IMR-90 (cell line): Measurements from ENCODE around the gene HNRNPA3. TPM values are rescaled to one million over a fixed set of nuclear protein-coding genes. Genes with fewer than 3 reads are reported as not detected.

Source experiments
- ATAC-seq: fragments of 200-7000 bp; cut with Tn5 transposase; 2 replicates; pipeline ENCODE4 v1.9.1; 2020; ENCODE audit warnings: low read depth, mild to moderate bottlenecking, moderate library complexity
- BruUV-seq: library from RNA; stranded (reverse); fragments of 400-500 nt; replicated peaks from 2 replicates; lab custom pipeline; 2021; lab: Mats Ljungman, UMichigan
- CTCF ChIA-PET: fragments of 300-600 bp; formaldehyde crosslinking; extraction: SDS; loops from one replicate; lab custom pipeline; 2021; ENCODE audit warnings: antibody characterized with exemption; lab: Yijun Ruan, JAX
- POLR2A ChIA-PET: fragments of 300-600 bp; sonication (Branson Sonifier 250); formaldehyde crosslinking; loops from one replicate; lab custom pipeline; 2022; ENCODE audit warnings: antibody characterized with exemption; ENCODE audit not compliant: unreplicated experiment; lab: Charles Lee
- DNase-seq: peaks from one replicate; pipeline ENCODE4 v3.0.0; 2013
- H2AFZ ChIP-seq: replicated peaks from 2 replicates; pipeline ENCODE3; 2013; ENCODE audit warnings: low read length, mild to moderate bottlenecking; ENCODE audit not compliant: poor library complexity
- H2AK5ac ChIP-seq: 2 replicates; pipeline ENCODE4 v1.6.1; 2013; ENCODE audit warnings: low read depth, low read length, inconsistent platforms
- H2AK9ac ChIP-seq: replicated peaks from 2 replicates; pipeline ENCODE3; 2013; ENCODE audit warnings: mild to moderate bottlenecking, low read depth, low read length, moderate library complexity; ENCODE audit not compliant: poor library complexity
- H2BK120ac ChIP-seq: 2 replicates; pipeline ENCODE4 v1.6.1; 2013; ENCODE audit warnings: low read depth, low read length, inconsistent platforms
- H2BK15ac ChIP-seq: 3 replicates; pipeline ENCODE4 v1.6.1; 2013; ENCODE audit warnings: low read depth, low read length, inconsistent platforms
- H2BK20ac ChIP-seq: 2 replicates; pipeline ENCODE4 v1.6.1; 2013; ENCODE audit warnings: low read depth, mild to moderate bottlenecking, inconsistent platforms, low read length, moderate library complexity
- H2BK5ac ChIP-seq: 2 replicates; pipeline ENCODE4 v1.6.1; 2013; ENCODE audit warnings: mild to moderate bottlenecking, low read depth, low read length, inconsistent platforms; ENCODE audit not compliant: poor library complexity, severe bottlenecking
- H3K14ac ChIP-seq: replicated peaks from 2 replicates; pipeline ENCODE4 v1.6.1; 2013; ENCODE audit warnings: low read depth, low read length, inconsistent platforms
- H3K18ac ChIP-seq: 2 replicates; pipeline ENCODE4 v1.6.1; 2013; ENCODE audit warnings: low read depth, low read length, control low read depth
- H3K23ac ChIP-seq: 2 replicates; pipeline ENCODE4 v1.6.1; 2013; ENCODE audit warnings: low read depth, low read length, inconsistent platforms
- H3K27ac ChIP-seq: 2 replicates; pipeline ENCODE4 v1.5.1; 2013; ENCODE audit warnings: mild to moderate bottlenecking, control low read depth, low read length; ENCODE audit not compliant: insufficient read depth
- H3K27me3 ChIP-seq: 2 replicates; pipeline ENCODE4 v1.6.1; 2013; ENCODE audit warnings: low read length; ENCODE audit not compliant: control insufficient read depth, insufficient read depth
- H3K36me3 ChIP-seq: 2 replicates; pipeline ENCODE4 v1.6.1; 2013; ENCODE audit warnings: low read length, mixed read lengths; ENCODE audit not compliant: control insufficient read depth, insufficient read depth
- H3K4ac ChIP-seq: 2 replicates; pipeline ENCODE4 v1.6.1; 2013; ENCODE audit warnings: low read depth, low read length, inconsistent platforms
- H3K4me1 ChIP-seq: 2 replicates; pipeline ENCODE4 v1.6.1; 2013; ENCODE audit warnings: low read length, mixed read lengths; ENCODE audit not compliant: control insufficient read depth, insufficient read depth
- H3K4me2 ChIP-seq: 2 replicates; pipeline ENCODE4 v1.6.1; 2013; ENCODE audit warnings: low read depth, mild to moderate bottlenecking, control low read depth, low read length, moderate library complexity
- H3K4me3 ChIP-seq: 2 replicates; pipeline ENCODE4 v1.5.1; 2013; ENCODE audit warnings: low read depth, mild to moderate bottlenecking, control low read depth, low read length, moderate library complexity; ENCODE audit not compliant: insufficient read depth
- H3K56ac ChIP-seq: 2 replicates; pipeline ENCODE4 v1.6.1; 2013; ENCODE audit warnings: low read length, inconsistent platforms; ENCODE audit not compliant: insufficient read depth; ENCODE audit errors: extremely low read depth
- H3K79me1 ChIP-seq, 2 experiments: 2 replicates each; pipeline ENCODE4 v1.6.1; 2013; ENCODE audit warnings: low read length in 2 of 2, inconsistent platforms in 1 of 2, low read depth in 1 of 2
- H3K9ac ChIP-seq: 2 replicates; pipeline ENCODE4 v1.6.1; 2013; ENCODE audit warnings: low read depth, low read length, control low read depth
- H3K9me1 ChIP-seq: 2 replicates; pipeline ENCODE4 v1.6.1; 2013; ENCODE audit warnings: low read length, inconsistent platforms; ENCODE audit not compliant: insufficient read depth
- H3K9me3 ChIP-seq: 2 replicates; pipeline ENCODE4 v1.6.1; 2013; ENCODE audit warnings: low read length; ENCODE audit not compliant: control insufficient read depth, insufficient read depth
- H4K20me1 ChIP-seq: 2 replicates; pipeline ENCODE4 v1.6.1; 2013; ENCODE audit warnings: low read length, inconsistent platforms; ENCODE audit not compliant: insufficient read depth
- H4K5ac ChIP-seq: 2 replicates; pipeline ENCODE4 v1.6.1; 2013; ENCODE audit warnings: mild to moderate bottlenecking, low read depth, low read length, control low read depth
- H4K8ac ChIP-seq, 2 experiments: 2 replicates each; pipeline ENCODE4 v1.6.1; 2013; ENCODE audit warnings: low read depth in 2 of 2, low read length in 2 of 2, control low read depth in 1 of 2, inconsistent platforms in 1 of 2
- H4K91ac ChIP-seq: 2 replicates; pipeline ENCODE4 v1.6.1; 2013; ENCODE audit warnings: low read depth, low read length, inconsistent platforms; ENCODE audit not compliant: insufficient read depth
- BHLHE40 ChIP-seq: fragments of 150-350 bp; IDR thresholded peaks from 2 replicates; pipeline ENCODE4 v1.6.1; 2016; ENCODE audit warnings: mild to moderate bottlenecking, low read depth, low read length
- CEBPB ChIP-seq: IDR thresholded peaks from 2 replicates; pipeline ENCODE4 v1.6.1; 2012; ENCODE audit warnings: low read depth, low read length, improper control_type of control experiment
- CHD1 ChIP-seq: IDR thresholded peaks from 2 replicates; pipeline ENCODE4 v1.6.1; 2012; ENCODE audit warnings: low read depth, low read length, improper control_type of control experiment
- FOS ChIP-seq: fragments of 150-350 bp; IDR thresholded peaks from 2 replicates; pipeline ENCODE4 v1.6.1; 2016; ENCODE audit warnings: low read depth, low read length
- MAFK ChIP-seq: IDR thresholded peaks from 2 replicates; pipeline ENCODE4 v1.6.1; 2012; ENCODE audit warnings: low read depth, low read length, improper control_type of control experiment
- MAZ ChIP-seq: IDR thresholded peaks from 2 replicates; pipeline ENCODE4 v1.6.1; 2012; ENCODE audit warnings: low read depth, mild to moderate bottlenecking, low read length, improper control_type of control experiment, moderate library complexity, borderline replicate concordance
- MXI1 ChIP-seq: IDR thresholded peaks from 2 replicates; pipeline ENCODE4 v1.6.1; 2012; ENCODE audit warnings: low read depth, mild to moderate bottlenecking, low read length, moderate library complexity, borderline replicate concordance
- NFE2L2 ChIP-seq: fragments of 150-350 bp; IDR thresholded peaks from 2 replicates; pipeline ENCODE4 v1.6.1; 2016; ENCODE audit warnings: low read depth, mild to moderate bottlenecking, low read length
- POLR2A ChIP-seq: IDR thresholded peaks from 2 replicates; pipeline ENCODE4 v1.6.1; 2012; ENCODE audit warnings: mild to moderate bottlenecking, low read depth, low read length
- RAD21 ChIP-seq: IDR thresholded peaks from 2 replicates; pipeline ENCODE4 v1.6.1; 2012; ENCODE audit warnings: low read length, improper control_type of control experiment
- RCOR1 ChIP-seq: IDR thresholded peaks from 2 replicates; pipeline ENCODE4 v1.6.1; 2012; ENCODE audit warnings: mild to moderate bottlenecking, low read length, improper control_type of control experiment; ENCODE audit not compliant: insufficient replicate concordance
- RFX5 ChIP-seq: IDR thresholded peaks from 2 replicates; pipeline ENCODE4 v1.8.0; 2012; ENCODE audit warnings: low read depth, mild to moderate bottlenecking, low read length, moderate library complexity
- SMC3 ChIP-seq: fragments of 150-350 bp; IDR thresholded peaks from 2 replicates; pipeline ENCODE4 v1.6.1; 2016; ENCODE audit warnings: low read depth, mild to moderate bottlenecking, antibody characterized with exemption, low read length, moderate library complexity
- WGBS, 2 experiments: methylation state at CpG; one replicate each; pipeline versions ENCODE4 v1.1.5 to v1.1.7; 2013; ENCODE audit warnings: missing lambda C conversion rate in 2 of 2; ENCODE audit not compliant: insufficient read length in 1 of 2; ENCODE audit errors: extremely low coverage in 2 of 2; 5-methylcytosine and 5-hydroxymethylcytosine counted together
- dilution Hi-C: fragments of 300-500 bp; cut with HindIII; formaldehyde crosslinking; loops from one replicate; pipeline ENCODE4 v1.14.3; 2018; ENCODE audit warnings: low sequenced_read_pairs; ENCODE audit not compliant: unreplicated experiment
- in situ Hi-C: fragments of 300-500 bp; cut with MboI; formaldehyde crosslinking; loops from 3 replicates; pipeline ENCODE4 v1.14.3; 2019; ENCODE audit warnings: low sequenced_read_pairs, inconsistent platforms, mixed read lengths
- intact Hi-C: fragments of 100-400 bp; cut with micrococcal nuclease; formaldehyde crosslinking; loops from 2 replicates; pipeline ENCODE4 v1.10.0; 2022
- polyA plus RNA-seq, 3 experiments: library from polyadenylated mRNA; depleted of rRNA; stranded (reverse); fragments of >200 nt; gene quantifications; 2 replicates each; pipeline ENCODE4 v1.2.3, GENCODE V29; 2012; ENCODE audit warnings: low replicate concordance in 1 of 3
- total RNA-seq: library from RNA; depleted of rRNA; stranded (reverse); fragments of >200 nt; gene quantifications from 2 replicates; pipeline ENCODE4 v1.2.3, GENCODE V29; 2012
- TF ChIP-seq, protein P1 (sequence below): conservative IDR thresholded peaks from 2 replicates; pipeline ENCODE4 v1.5.1; 2012; ENCODE audit warnings: mild to moderate bottlenecking, low read depth, low read length, improper control_type of control experiment
- TF ChIP-seq, protein P2 (sequence below): fragments of 150-350 bp; IDR thresholded peaks from 2 replicates; pipeline ENCODE4 v1.6.1; 2017; ENCODE audit warnings: mild to moderate bottlenecking, antibody characterized with exemption, low read length, low read depth
- TF ChIP-seq, protein P3 (sequence below): fragments of 150-350 bp; IDR thresholded peaks from 2 replicates; pipeline ENCODE4 v1.6.1; 2016; ENCODE audit warnings: low read depth, mild to moderate bottlenecking, low read length, moderate library complexity, borderline replicate concordance

The HNRNPA3 gene
- total and polyA plus RNA-seq, 2 of the 4 experiments (the other 2 are of a cell fraction): 18.6 to 111 TPM

DNA sequence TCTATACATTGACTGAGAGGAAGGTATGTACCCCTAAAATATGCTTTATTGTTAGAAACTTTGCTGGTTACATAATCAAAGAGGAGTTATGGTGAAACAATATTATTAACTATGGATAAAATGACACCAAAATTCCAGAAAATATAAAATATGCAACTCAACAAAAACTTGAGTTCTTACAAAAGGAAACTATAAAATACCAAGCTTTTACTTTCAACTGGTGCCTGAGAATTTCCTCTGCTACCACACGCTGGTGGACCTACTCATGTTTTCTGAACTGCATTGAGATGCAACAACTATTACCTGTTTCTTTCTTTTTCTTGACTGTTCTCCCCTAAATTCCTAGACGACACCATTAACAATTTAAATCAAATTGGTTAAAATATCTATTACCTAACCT lies 60.2 kb downstream of the HNRNPA3 start:
- peaks cover 7% of the 10 kb centered on the region for H3K4me1 ChIP-seq

More for the DNA sequence above, 60.2 kb downstream of the HNRNPA3 start:
- Histone ChIP-seq H3K79me1 (no peaks in the 10 kb centered on the region), H2AK5ac (no peak overlapping the region), H4K5ac (no peak overlapping the region; the same call in 1 of the 2 replicates), H4K91ac (no peak overlapping the region), H3K9me1 (no peaks in the 10 kb centered on the region), H2BK120ac (peak overlapping the region; percentile 44), H3K27me3 (no peaks in the 10 kb centered on the region), H3K4ac (no peak overlapping the region), H4K8ac (no peak overlapping the region), H2AK9ac (no peak overlapping the region), H3K23ac (no peak overlapping the region), H2BK20ac (no peak overlapping the region), H3K27ac (no peak overlapping the region), H3K14ac (no peak overlapping the region), H2AFZ (no peak overlapping the region), H3K18ac (peak overlapping the region; percentile 81; the same call in 1 of the 2 replicates), H4K20me1 (no peaks in the 10 kb centered on the region), H3K4me3 (no peak overlapping the region), H3K9me3 (no peaks in the 10 kb centered on the region), H3K56ac (no peak overlapping the region), H3K9ac (no peak overlapping the region), H2BK15ac (no peak overlapping the region), H3K4me2 (no peak overlapping the region), H2BK5ac (no peak overlapping the region), H3K36me3 (no peaks in the 10 kb centered on the region)
- in situ Hi-C loops: no loop called here
- dilution Hi-C loops: no loop called here
- no CpG with 5 or more reads among the region's 2 CpGs for WGBS, 2 experiments
- ATAC-seq (no peak), DNase-seq (no peak)
- POLR2A ChIA-PET: interaction anchor here (1.2 kb wide), 1 partner anchor 9 kb away, joined by 5 read pairs; no protein-coding TSS in a partner anchor
- no TSS peak for BruUV-seq
- CTCF ChIA-PET: interaction anchor here (1.1 kb wide), 1 partner anchor 70 kb away, joined by 3 read pairs; no protein-coding TSS in a partner anchor
- TF ChIP-seq MAFK: no peak
- TF ChIP-seq, protein P1, sequence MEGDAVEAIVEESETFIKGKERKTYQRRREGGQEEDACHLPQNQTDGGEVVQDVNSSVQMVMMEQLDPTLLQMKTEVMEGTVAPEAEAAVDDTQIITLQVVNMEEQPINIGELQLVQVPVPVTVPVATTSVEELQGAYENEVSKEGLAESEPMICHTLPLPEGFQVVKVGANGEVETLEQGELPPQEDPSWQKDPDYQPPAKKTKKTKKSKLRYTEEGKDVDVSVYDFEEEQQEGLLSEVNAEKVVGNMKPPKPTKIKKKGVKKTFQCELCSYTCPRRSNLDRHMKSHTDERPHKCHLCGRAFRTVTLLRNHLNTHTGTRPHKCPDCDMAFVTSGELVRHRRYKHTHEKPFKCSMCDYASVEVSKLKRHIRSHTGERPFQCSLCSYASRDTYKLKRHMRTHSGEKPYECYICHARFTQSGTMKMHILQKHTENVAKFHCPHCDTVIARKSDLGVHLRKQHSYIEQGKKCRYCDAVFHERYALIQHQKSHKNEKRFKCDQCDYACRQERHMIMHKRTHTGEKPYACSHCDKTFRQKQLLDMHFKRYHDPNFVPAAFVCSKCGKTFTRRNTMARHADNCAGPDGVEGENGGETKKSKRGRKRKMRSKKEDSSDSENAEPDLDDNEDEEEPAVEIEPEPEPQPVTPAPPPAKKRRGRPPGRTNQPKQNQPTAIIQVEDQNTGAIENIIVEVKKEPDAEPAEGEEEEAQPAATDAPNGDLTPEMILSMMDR: no peak
- TF ChIP-seq POLR2A: no peak
- no peak for TF ChIP-seq CHD1
- TF ChIP-seq MAZ: no peak
- no peak for TF ChIP-seq SMC3
- TF ChIP-seq NFE2L2: no peak
- no peak for TF ChIP-seq RCOR1
- no peak for TF ChIP-seq FOS
- TF ChIP-seq BHLHE40: no peak
- TF ChIP-seq CEBPB: no peak
- TF ChIP-seq, protein P2, sequence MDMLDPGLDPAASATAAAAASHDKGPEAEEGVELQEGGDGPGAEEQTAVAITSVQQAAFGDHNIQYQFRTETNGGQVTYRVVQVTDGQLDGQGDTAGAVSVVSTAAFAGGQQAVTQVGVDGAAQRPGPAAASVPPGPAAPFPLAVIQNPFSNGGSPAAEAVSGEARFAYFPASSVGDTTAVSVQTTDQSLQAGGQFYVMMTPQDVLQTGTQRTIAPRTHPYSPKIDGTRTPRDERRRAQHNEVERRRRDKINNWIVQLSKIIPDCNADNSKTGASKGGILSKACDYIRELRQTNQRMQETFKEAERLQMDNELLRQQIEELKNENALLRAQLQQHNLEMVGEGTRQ: no peak
- TF ChIP-seq, protein P3, sequence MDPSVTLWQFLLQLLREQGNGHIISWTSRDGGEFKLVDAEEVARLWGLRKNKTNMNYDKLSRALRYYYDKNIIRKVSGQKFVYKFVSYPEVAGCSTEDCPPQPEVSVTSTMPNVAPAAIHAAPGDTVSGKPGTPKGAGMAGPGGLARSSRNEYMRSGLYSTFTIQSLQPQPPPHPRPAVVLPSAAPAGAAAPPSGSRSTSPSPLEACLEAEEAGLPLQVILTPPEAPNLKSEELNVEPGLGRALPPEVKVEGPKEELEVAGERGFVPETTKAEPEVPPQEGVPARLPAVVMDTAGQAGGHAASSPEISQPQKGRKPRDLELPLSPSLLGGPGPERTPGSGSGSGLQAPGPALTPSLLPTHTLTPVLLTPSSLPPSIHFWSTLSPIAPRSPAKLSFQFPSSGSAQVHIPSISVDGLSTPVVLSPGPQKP: no peak
- TF ChIP-seq MXI1: no peak
- no peak for TF ChIP-seq RAD21
- no peak for TF ChIP-seq RFX5
- intact Hi-C loops: no loop called here
